HG03432 (cell line): ENCODE data around the gene CD101.

Source experiments
- ATAC-seq: cut with Tn5 transposase; IDR thresholded peaks from one replicate; pipeline ENCODE4 v1.9.1; 2021; ENCODE audit warnings: mild to moderate bottlenecking, moderate library complexity; ENCODE audit not compliant: unreplicated experiment

CD101 gene

GRCh38 chr1:117051224-117052064 lies 49.9 kb downstream of the CD101 start:
- ATAC-seq = peak; percentile 88

GRCh38 chr1:117054068-117054467 lies 52.5 kb downstream of the CD101 start:
- ATAC-seq = no peak

GRCh38 chr1:117058810-117059209 lies 57.2 kb downstream of the CD101 start:
- ATAC-seq = no peak

- peak; percentile 41 for ATAC-seq
Observed at GRCh38 chr1:117059334-117059677, 57.7 kb downstream of the CD101 start.

DNA sequence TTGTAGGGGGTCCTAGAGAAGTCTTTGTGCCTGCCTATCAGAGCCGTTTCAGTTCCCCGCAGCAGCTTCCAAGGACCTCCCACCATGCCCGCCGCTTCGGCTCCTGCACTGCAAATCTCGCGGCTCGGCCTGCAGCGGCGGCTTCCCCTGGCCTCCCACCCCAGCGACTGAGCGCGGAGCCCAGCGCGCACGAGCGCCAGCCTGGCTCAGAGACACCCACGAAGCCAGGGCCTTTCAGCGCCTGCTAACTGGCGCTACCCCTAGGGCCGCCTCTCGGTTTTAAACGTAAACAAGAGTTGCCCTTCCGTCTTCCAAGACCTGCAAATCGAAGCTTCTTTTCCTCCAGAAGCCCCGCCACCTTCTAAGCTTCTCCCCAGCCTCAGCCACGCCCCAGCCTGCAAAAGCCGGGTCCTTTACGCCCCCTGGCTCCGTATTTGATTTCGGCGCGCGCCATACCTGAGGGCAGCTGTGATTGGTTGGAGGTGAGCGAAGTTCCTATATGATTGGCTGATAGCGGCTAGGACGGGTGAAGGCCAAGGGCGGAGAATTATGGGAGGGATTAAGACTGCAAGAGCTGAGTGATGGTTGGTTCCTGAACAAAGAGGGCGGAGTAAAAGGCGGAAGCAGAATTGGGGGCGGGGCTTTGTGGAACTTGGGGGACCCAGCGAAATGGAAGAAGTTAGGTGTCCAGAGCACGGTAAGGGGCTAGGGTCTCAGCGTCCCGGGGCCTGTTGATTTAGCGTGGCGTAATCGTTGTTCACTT lies 58.3 kb downstream of the CD101 start, which contains the start of gene TTF2:
TTF2 (plus strand) TSS at position 649 of the 763 bp plus-strand sequence; CDS start at position 670, 21 bp downstream.
- peak; percentile 93 for ATAC-seq

GRCh38 chr1:117060441-117061317 lies 59.1 kb downstream of the CD101 start:
- peak; percentile 4 for ATAC-seq

GRCh38 chr1:117061986-117062415 lies 60.4 kb downstream of the CD101 start:
- ATAC-seq = peak; percentile 28

DNA sequence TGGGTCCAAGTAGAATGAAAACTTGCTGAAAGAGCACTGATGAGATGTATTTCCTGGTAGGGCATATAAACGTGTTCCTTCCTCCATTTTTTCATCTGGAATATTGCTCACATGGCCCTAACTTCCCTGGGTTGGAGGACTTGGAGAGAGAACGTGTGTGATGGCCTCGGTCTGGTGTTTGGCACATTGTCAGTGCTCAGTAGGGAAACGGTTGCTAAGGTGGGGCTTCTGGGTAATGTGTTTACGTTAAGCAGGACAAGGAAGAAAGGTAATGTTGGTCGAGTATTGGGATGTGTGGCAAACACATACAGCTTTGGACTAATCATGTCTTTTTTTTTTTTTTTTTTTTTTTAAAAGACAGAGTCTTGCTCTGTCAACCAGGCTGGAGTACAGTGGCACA lies 64.8 kb downstream of the CD101 start:
- no peak for ATAC-seq

GRCh38 chr1:117067533-117068370 lies 66.2 kb downstream of the CD101 start:
- ATAC-seq = peak; percentile 66

- ATAC-seq = no peak
Observed at GRCh38 chr1:117068580-117068979, 67.0 kb downstream of the CD101 start.

DNA sequence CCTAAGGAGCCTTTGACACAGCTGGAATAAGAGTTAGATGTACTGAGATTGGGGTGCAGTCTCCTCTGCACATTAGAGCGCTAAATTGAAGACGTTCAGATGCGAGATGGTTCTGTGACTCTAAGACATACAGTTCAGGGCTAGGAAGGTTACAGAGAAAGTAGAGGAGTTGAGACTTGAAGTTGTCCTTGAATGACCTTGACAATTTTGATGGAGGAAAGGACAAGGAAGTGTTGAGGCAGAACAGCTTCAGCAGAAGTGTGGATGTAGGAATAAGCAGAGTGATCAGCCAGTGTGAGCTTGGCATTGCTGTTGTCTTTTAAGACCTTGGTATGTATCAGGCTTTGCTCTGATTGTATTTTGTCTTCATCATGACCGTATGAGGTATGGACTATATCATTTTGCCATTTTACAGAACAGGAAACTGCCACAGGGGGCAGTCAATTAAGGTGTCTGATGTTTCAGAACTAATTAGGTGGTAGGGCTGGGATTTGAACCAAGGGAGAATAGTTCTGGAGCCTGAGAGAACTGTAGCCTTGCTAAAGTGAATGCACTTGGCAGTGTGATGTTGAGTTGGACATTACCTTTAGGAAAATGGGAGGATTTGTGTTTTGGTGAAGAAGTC lies 67.8 kb downstream of the CD101 start:
- no peak for ATAC-seq

DNA sequence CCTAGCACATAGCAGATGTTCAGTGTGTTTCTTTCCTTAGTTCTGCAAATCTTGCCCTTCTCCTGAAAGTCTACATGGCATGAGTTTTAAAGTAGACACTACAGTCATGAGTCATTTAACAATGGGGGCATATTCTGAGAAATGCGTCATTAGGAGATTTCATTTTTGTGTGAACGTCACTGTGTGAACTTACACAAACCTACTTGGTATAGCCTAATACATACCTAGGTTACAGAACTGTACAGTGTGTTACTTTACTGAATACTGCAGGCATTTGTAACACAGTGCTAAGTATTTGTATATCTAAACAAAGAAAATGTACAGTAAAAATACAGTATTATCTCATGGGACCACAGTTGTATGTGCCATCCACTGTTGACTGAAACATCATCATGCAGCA lies 68.6 kb downstream of the CD101 start:
- ATAC-seq = no peak

DNA sequence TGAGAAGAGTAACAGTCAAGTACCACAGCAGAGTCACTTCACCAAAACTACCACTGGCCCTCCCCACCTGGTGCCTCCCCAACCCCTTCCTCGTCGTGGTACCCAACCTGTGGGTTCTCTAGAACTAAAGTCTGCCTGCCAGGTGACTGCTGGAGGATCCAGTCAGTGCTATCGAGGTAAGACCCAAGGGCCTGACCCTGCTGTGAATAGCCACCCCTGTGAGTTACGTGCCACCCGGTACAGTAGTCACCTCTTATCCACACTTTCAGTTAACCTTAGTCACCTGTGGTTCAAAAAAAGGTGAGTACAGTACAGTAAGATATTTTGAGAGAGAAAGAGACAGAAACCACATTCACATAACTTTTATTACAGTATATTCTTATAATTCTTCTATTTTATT lies 75.1 kb downstream of the CD101 start:
- ATAC-seq = no peak

DNA sequence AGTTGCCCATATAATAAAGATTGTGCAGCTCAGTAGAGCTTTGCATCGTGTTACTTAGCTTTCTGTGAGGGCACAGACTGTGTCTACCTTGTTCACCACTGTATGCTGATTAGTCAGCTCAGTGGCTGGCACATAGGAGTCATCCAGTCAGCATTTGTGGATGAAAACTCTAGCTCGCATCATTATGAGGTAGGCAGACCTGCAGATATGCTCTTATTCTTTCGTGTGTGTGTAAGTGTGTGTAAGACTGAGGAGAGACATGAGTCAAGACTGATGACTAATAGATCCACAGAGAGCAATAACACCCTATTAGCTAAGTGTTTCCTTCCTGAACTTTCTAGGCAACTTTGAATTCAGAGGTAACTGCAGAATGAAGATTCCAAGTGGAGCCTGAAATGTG lies 75.7 kb downstream of the CD101 start:
- ATAC-seq = no peak

GRCh38 chr1:117079737-117080136 lies 78.2 kb downstream of the CD101 start:
- no peak for ATAC-seq

- no peak for ATAC-seq
Observed at GRCh38 chr1:117084231-117084630, 82.7 kb downstream of the CD101 start.
